C1 segment of cervical spinal cord (tissue), 14 donors: Measurements from ENCODE around the gene NES.
A peak's percentile ranks its signal among the peaks of the same experiment; 100 is the strongest.

Source experiments
- DNase-seq, 14 donors: peaks; one replicate each; lab custom pipeline; 2025; lab: John Stamatoyannopoulos, UW

NES gene, protein sequence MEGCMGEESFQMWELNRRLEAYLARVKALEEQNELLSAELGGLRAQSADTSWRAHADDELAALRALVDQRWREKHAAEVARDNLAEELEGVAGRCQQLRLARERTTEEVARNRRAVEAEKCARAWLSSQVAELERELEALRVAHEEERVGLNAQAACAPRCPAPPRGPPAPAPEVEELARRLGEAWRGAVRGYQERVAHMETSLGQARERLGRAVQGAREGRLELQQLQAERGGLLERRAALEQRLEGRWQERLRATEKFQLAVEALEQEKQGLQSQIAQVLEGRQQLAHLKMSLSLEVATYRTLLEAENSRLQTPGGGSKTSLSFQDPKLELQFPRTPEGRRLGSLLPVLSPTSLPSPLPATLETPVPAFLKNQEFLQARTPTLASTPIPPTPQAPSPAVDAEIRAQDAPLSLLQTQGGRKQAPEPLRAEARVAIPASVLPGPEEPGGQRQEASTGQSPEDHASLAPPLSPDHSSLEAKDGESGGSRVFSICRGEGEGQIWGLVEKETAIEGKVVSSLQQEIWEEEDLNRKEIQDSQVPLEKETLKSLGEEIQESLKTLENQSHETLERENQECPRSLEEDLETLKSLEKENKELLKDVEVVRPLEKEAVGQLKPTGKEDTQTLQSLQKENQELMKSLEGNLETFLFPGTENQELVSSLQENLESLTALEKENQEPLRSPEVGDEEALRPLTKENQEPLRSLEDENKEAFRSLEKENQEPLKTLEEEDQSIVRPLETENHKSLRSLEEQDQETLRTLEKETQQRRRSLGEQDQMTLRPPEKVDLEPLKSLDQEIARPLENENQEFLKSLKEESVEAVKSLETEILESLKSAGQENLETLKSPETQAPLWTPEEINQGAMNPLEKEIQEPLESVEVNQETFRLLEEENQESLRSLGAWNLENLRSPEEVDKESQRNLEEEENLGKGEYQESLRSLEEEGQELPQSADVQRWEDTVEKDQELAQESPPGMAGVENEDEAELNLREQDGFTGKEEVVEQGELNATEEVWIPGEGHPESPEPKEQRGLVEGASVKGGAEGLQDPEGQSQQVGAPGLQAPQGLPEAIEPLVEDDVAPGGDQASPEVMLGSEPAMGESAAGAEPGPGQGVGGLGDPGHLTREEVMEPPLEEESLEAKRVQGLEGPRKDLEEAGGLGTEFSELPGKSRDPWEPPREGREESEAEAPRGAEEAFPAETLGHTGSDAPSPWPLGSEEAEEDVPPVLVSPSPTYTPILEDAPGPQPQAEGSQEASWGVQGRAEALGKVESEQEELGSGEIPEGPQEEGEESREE (N-terminal part only)

DNA sequence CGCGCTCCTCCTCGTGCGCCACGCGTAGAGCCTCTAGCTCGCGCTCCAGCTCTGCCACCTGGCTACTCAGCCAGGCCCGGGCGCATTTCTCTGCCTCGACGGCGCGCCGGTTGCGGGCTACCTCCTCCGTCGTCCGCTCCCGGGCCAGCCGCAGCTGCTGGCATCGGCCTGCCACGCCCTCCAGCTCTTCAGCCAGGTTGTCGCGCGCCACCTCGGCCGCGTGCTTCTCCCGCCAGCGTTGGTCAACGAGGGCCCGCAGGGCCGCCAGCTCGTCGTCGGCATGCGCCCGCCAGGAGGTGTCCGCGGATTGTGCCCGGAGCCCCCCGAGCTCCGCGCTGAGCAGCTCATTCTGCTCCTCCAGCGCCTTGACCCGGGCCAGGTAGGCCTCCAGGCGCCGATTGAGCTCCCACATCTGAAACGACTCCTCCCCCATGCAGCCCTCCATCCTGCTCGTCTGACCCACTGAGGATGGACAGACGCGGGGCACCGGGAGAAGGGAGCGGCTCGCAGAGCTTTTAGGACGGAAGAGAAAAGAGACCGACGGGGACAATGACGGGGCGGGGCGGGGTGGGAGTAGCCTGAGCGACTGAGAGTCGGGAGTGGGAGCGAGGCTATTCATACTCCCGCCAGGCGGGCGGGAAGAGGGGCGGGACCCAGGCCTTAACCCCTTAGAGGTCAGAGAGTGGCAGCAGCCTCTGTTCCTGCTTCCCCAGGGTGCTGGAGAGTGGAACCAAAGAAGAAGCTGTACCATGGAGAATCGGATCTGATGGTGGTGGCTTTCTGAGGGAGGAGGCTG, at the start of gene NES:
TSS of gene NES (minus strand) at position 588 of the 796 bp plus-strand sequence. CDS start at position 445, 143 bp downstream.
- DNase-seq = peak in 8 of 14 donors; percentile 17 to 61 (median 40)

DNA sequence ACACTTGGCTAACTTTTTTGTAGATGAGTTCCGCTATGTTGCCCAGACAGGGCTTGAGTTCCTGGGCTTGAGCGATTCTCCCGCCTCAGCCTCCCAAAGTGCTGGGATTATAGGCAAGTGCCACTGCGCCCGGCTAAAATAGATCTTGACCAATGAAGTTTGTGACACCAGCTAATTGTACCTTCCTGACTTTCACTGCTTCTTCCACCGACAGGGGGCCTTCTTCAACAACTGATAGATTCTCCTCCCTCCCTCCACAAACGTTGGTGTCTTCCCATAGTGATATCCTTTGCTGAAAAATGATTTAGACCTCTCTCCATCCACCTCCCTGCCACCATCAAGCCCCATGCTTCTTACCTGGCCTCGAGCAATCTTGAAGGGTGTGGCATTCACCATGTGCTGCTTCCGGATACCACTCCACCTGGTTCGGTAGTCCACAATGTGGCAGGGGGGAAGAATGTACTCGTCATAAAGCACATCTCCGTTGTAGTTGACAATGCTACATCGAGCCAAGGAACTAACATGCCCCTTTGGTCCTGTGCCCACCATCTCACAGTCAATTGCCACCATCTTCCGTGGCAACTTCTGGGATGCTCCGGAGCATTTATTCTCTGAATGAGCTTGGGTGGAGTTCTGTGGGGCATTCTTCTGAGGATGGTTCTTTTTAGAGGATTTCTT, 49.5 kb upstream of the NES start:
- peak in 3 of 14 donors; percentile 13 to 19 (median 18) for DNase-seq

DNA sequence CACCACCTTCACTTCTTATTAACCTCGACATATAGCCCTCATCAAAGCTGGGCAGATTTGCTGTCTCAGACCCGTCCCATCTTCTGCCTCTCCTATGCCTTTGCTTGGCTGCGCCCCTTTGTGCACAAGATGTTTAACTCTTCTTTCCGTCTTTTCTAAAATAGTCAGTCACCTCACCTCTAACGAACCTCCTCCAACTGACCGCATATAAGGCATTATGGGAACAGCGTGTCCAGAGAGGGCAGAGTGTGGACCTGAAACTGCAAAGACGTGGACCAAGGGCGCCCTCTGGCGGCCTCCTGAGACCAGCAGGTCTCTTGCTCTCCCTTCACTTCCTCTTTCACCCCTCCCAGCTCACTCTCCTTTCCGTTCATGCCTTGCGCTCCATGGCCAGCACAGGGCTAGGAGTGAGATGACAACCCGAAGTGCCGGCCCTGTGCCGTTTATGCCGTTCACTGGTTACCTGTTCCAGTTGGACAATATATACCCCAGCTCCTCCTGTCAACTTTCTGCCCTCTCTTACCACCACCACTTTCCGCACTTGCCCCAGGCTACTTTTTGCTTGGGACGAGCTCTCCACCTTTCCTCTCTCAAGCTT, 48.6 kb upstream of the NES start:
- peak in 13 of 14 donors; percentile 13 to 84 (median 68) for DNase-seq

DNA sequence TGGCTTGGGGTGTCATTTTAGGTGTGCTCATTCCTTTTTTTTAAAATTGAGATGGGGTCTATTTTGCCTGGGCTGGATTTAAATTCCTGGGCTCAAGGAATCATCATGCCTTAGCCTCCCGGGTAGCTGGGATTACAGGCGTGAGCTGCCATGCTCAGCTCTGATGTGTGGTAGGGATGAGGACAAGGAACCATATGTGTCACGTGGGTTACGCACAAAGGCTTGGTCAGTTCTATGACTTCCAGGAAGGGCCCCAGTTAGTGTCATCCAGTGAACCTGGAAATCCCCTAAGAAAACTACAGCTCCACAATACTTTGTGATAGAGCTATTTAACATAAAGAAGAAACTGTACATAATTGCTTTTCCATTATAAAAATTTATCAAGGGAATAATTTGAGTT, 44.3 kb upstream of the NES start:
- no peak for DNase-seq

DNA sequence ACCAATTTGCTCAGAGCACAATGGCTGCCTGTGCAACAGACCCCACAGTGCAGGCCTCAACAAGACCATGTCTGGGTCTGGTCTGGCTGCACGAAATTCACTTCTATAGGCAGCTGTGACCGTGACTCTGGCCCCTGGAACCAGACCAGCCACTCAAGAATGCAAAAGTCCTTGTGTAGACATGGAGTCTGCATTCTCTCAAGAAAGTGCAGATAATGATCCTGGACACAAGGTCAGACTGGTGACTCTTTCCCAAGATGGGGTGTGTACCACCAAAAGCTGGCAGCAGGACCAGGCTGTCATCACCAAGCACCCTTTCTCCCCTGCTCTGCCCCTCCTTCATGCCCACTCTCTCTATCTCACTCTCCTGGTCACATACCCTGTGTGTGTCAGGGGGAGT, 43.9 kb upstream of the NES start:
- DNase-seq = no peak

DNA sequence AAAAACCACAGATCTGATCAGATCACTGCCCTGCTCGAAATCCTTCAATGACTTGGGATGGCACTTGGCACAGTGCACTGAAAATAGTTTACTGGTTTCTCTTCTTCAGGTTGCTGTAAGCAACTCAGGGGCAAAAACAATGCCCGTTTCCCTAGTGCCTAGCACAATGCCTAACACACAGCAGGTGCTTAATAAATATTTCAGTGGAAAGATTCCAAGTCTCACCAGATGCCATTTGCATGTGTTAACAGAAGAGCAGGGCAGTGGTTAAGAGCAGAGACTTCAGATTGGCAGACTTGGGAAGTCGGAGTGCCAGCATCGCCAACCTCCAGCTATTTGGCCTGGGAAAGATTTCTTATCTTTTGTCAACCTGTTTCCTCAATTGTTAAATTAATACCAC, 40.1 kb upstream of the NES start:
- DNase-seq = no peak

DNA sequence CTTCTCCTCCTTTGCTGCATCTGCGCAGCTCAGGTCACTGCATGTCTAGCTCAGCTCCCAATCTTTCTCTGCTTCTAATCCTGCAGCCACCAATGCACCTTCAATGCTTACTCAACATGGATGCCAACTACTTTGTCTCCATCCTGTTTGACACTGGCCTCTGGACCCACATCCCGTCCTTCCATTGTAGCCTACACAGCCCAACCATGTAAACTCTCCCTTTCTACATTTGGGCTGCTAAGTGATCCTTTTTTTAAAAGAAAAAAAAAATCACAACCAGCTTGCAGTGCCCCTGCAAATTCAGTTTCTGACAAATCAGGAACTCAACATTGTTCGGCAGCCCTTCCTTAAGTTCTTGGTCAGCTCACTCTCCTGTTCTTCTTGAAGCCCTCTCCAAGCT, 37.6 kb upstream of the NES start:
- no peak for DNase-seq

DNA sequence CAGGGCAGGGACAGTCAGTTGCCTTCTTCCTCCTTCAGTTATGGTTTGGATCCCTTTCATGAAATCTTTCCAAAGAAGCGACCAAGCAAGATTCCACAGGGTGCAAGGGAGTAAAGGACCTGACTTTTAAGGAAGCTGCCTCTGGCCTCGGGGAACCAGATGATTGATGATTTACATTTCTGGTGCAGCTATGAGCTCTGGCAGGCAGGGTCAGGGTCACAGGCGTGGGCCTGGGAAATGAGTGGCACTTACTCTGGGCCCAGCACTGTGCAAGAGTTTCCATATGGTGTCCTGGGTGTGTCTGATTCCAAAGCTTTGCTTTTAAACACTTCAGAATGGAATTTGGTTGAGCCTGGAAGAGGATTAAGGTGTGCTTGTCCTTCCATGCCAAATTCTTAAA, 35.4 kb upstream of the NES start:
- DNase-seq = no peak

DNA sequence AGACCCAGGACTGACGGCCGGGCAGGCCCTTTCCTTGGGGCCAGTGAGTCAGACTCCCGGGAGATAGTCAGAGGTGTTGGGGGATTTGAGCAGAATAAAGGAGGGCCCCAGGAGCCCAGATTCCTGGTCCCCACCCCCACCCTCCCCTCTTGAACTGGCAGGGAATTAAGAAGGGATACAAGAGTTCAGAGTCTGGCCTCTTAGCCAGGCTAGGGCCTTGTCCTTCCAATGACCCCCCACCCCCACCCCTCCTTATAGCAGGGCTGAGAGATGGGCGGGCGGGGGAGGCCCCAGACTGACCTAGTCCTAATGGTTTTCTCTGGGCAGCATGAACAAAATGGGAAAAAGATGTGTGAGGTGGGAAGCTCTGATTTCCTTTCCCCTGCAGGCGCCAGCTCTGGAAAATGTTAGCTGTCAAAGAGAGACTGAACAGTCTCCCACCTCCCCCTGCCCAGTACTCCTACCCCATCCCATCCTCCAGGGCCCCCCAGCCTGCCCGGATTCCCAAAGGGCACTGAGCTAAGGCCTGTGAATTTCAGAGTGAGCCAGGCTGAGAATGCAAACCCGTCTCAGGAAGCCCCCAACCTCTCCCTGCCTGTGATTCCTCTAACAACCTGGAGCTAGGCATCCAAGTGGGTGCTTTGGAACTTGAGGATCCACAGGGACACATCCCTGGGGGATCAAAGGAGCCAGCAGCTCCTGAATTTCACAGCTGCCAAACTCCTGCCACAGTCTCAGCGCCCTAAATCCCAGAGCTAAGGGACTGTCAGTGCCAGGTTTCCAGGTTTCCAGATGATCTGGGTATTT, 34.0 kb upstream of the NES start:
- no peak for DNase-seq

DNA sequence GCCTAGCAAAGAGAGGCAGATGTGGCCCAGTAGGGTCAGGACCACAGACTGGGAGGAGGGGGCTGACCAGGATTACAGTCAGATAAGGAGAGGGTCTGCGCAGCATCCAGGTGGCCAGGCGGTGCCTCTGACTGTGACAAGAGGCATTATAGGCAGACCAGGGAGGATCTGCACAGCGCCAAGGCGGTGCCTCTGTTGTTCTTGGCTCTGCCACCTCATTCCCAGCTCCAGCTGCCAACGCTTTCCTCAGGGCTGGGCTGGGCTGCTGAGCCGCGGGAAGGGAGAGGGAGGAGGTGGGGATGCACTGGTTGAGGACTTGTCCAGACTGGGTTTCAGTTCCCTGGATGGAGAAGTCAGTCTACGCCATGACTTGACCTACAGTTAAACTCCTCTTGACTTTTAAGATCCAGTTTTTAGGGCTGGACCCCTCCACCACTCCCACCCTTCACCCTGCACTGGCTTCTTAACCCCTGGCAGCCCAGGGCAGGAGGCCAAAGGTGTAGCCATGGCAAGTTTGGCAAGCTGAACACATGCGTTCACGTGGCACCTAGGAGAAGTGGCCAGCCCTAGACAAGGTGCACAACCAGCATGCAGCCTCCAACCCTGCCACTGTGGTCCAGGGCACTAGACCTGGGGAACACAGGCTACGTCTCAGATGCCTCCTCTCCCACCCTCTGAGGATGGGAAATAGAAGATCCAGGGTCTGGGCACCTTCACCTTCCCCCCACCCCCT, 32.7 kb upstream of the NES start:
- peak in 4 of 14 donors; percentile 8 to 31 (median 17) for DNase-seq

DNA sequence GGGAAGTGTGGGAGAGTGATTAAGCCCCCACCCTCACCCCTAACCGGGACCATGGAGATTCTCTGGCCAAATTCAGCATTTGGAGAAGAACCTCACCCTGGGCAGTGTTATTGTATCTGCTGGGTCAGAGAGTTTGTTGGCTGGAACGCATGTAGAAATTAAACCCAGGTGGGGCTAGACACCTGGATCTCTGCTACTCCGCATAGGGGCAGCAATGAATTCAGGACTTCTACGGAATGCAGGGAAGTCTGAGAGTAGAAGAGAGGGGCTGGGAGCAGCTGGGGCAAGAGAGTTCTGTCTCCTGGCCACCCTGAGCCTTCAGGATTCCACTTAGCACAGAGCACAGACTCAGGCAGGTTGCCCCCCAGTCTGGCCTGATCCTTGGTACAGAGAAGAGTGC, 31.8 kb upstream of the NES start:
- no peak for DNase-seq

DNA sequence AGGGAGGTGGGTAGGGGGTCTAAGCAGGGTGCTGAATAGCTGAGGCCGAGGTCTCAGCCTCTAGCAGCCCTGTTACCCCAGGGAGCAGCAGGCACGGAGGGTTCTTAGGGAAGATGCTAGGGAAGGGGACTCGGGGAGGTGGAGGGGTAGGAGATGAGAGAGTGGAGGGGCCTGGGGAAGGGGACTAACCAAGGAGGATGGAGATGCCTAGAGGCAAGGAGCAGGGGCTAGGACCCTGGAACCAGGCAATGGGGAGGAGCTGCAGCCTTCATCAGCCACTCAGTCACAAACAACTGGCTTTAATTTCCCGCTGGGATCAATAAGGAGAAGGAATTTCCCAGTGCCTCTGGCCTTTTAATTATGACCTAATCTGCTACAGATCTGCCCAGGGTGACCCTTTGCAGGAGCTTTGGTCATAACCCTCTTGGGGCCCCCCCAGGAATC, 31.0 kb upstream of the NES start:
- no peak for DNase-seq

DNA sequence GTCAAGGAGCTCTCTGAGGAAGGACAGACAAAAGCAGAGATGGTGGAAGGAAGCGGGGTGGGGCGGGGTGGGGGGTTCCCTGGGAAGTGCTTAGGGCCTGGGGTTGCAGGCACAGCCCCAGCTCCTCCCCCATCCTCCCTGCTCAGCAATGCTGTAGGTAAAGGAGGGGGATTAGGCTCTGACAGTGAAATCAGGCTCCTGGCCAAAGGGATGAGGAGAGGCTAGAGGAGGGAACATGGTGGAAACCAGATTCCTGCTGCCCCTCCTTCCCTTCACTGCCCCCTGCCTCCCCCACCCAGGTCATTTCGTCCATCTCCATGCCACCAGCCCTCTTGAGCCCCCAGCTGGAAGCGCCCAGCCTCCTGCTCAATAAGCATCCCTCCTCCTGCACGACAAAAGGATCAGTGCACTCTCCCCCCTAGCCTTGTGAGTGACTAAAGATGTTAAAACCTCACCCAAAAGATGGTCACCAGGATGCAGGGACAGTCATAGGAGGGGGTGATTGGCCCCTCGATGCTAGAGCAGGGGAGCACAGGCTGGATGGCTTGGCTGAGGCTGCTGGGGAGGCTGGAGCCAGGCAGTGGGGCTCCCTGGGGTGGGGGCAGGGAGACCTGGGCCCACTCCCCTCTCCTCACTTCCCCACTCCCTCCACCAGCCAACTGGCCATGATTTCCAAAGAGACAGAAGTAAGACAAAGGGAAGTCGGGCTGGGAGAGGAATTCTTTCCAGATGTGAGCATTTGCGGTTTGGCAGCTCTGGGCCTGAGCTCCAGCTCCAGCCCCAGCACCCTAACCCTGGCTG, 30.4 kb upstream of the NES start:
- DNase-seq = no peak

DNA sequence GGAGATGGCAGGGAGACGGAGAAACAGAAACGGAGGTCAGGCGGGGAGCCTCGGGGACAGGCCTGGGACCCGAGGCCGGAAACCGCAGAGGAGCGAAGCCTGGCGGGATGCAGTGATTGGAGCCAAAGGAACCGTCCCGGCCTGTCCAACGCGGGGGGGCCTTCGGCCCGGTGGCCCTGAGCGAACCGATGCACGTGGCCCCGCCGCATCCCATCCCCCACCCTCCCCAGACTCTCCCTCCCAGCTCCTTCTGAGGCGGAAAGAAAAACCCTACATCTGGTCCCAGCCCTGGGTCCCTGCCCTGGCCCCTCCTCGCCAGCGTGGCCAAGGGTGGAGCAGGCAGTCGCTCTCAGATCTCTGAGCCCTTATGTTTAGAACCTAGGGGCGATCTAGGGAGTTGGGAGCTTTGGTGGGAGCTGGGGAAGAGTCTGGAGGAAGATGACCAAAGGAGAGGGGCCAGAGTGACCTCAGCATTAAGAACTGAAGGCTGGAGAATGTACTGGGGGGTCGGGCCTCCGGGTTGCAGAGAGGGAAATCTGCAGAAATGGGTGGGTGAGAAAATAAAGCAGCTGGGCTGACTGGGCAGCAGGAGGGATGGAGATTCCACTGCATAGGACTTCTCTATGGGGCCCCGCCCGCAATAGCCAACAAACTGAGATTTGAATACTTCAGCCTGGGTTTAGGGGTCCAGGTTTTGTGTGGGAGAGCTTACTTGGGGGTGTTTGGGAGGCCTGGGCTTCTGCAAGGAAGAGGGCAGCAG, 29.6 kb upstream of the NES start:
- DNase-seq = peak in 2 of 14 donors; percentile 20 to 24

DNA sequence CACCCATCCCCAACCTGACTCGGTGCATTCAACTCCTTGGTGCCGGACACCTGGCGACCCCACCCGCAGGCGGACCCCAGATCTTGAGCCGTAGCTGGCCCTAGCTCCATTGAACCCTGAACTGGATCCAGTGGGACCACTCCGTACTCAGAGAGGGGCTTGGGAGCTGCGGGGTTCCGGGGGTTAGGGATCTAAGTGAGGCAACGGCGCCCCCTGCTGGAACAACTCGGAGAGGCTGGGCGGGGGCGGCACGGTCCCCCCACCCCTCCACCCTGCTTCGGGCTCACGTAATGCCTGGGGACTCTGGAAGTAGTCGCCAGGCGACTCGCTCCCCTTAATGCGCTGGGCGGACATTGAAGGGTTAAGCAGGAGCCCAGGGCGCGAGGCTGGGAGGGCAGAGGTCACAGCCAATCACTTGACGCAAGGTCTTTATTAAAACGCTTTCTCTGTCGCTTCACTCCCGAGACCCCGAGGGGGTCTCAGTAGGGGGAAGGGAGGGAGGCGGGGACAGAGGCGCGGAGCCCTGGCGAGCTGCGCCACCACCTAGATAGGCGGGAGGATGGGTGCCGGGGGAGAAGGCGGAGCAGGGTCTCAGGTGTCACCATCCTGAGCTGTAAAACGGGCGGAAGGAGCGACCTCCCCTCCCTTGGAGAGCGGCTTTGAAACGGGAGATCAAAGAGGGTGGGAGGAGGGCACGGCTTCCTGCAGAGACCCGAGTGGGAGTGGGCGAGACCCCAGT, 28.9 kb upstream of the NES start:
- DNase-seq = peak in 9 of 14 donors; percentile 6 to 37 (median 17)
